COLO668 (cell line): Measurements from ENCODE around the gene CPT1A.
A peak's percentile ranks its signal among the peaks of the same experiment; 100 is the strongest.

ENCODE experiments used
- DNase-seq: peaks from one replicate; lab custom pipeline; 2025; ENCODE audit not compliant: unreplicated experiment; lab: John Stamatoyannopoulos, UW

The CPT1A gene

GRCh38 chr11:68804786-68805185 is 36.9 kb downstream of the CPT1A start:
- no peak for DNase-seq

- no peak for DNase-seq
Observed at GRCh38 chr11:68803766-68804165, 38.0 kb downstream of the CPT1A start.

- DNase-seq = peak; percentile 9
Observed at GRCh38 chr11:68798221-68798813, 43.4 kb downstream of the CPT1A start.

- no peak for DNase-seq
Observed at GRCh38 chr11:68796801-68797200, 44.9 kb downstream of the CPT1A start.

- no peak for DNase-seq
Observed at GRCh38 chr11:68792400-68792966, 49.2 kb downstream of the CPT1A start.

- no peak for DNase-seq
Observed at GRCh38 chr11:68784653-68785052, 57.1 kb downstream of the CPT1A start.

- DNase-seq = no peak
Observed at GRCh38 chr11:68783216-68783821, 58.4 kb downstream of the CPT1A start.

GRCh38 chr11:68782711-68783110 is 59.0 kb downstream of the CPT1A start:
- DNase-seq = no peak

- no peak for DNase-seq
Observed at GRCh38 chr11:68780829-68781228, 60.9 kb downstream of the CPT1A start.

GRCh38 chr11:68778205-68778604 is 63.5 kb downstream of the CPT1A start:
- no peak for DNase-seq

GRCh38 chr11:68776442-68777235 is 65.1 kb downstream of the CPT1A start:
- DNase-seq = no peak

- DNase-seq = no peak
Observed at GRCh38 chr11:68775951-68776388, 65.7 kb downstream of the CPT1A start.

- no peak for DNase-seq
Observed at GRCh38 chr11:68774194-68774585, 67.5 kb downstream of the CPT1A start.

- DNase-seq = no peak
Observed at GRCh38 chr11:68773521-68774193, 68.1 kb downstream of the CPT1A start.

GRCh38 chr11:68772936-68773335 is 68.8 kb downstream of the CPT1A start:
- DNase-seq = no peak

- DNase-seq = no peak
Observed at GRCh38 chr11:68770781-68771180, 70.9 kb downstream of the CPT1A start.

- DNase-seq = no peak
Observed at GRCh38 chr11:68767672-68768071, 74.0 kb downstream of the CPT1A start.

- DNase-seq = no peak
Observed at GRCh38 chr11:68766786-68767185, 74.9 kb downstream of the CPT1A start.

- no peak for DNase-seq
Observed at GRCh38 chr11:68764746-68765145, 77.0 kb downstream of the CPT1A start.

- no peak for DNase-seq
Observed at GRCh38 chr11:68763926-68764657, 77.6 kb downstream of the CPT1A start.
